ENCODE results near the gene NCKIPSD.

GRCh38 chr3:48661501-48662144 is 24.1 kb downstream of the NCKIPSD start:
- TF ChIP-seq EZH2phosphoT487 (IDR thresholded peaks at IDR 0.05; ENCODE audit: low read depth, severe bottlenecking, unreplicated experiment): no peak
- no peak for TF ChIP-seq CTCF (IDR thresholded peaks at IDR 0.05; ENCODE audit: poor library complexity)
- TF ChIP-seq EZH2 (IDR thresholded peaks at IDR 0.05; ENCODE audit: borderline replicate concordance): no peak

Measured in hepatocyte (in vitro differentiated cells).